Mucosa of descending colon (tissue), 3 donors: Measurements from ENCODE around the gene ADO. TPM values are rescaled to one million over a fixed set of nuclear protein-coding genes. Genes with fewer than 3 reads are reported as not detected.
A peak's percentile ranks its signal among the peaks of the same experiment; 100 is the strongest.

Source experiments
- ATAC-seq: fragments of 200-7000 bp; cut with Tn5 transposase; one replicate; pipeline ENCODE4 v1.9.1; 2020; ENCODE audit warnings: mild to moderate bottlenecking, moderate library complexity
- DNase-seq, 3 donors: peaks; one replicate each; pipeline ENCODE4 v3.0.0-alpha.2; 2020
- H3K36me3 ChIP-seq: fragments of 200-600 bp; one replicate; pipeline ENCODE4 v1.8.0; 2021; ENCODE audit warnings: low read depth, mild to moderate bottlenecking
- H3K4me1 ChIP-seq: fragments of 200-600 bp; one replicate; pipeline ENCODE4 v1.8.0; 2021; ENCODE audit warnings: low read depth, mild to moderate bottlenecking
- H3K4me3 ChIP-seq: fragments of 200-600 bp; one replicate; pipeline ENCODE4 v1.8.0; 2021; ENCODE audit warnings: mild to moderate bottlenecking
- H3K9me3 ChIP-seq: fragments of 200-600 bp; one replicate; pipeline ENCODE4 v1.8.0; 2021; ENCODE audit warnings: mild to moderate bottlenecking
- CTCF ChIP-seq: fragments of 200-600 bp; IDR thresholded peaks from one replicate; pipeline ENCODE4 v1.8.0; 2022; ENCODE audit warnings: antibody characterized with exemption, mild to moderate bottlenecking
- intact Hi-C, 2 donors: fragments of 100-400 bp; cut with DNase I in 1 of 2; cut with micrococcal nuclease in 1 of 2; formaldehyde crosslinking; loops; one replicate each; pipeline versions ENCODE4 v1.11.0 to v1.11.1; 2022; cut with DNase I, micrococcal nuclease
- total RNA-seq, 3 donors: library from RNA; stranded (reverse); fragmentation: NEBNext Ultra II Directional in 2 of 3; extraction: Animal tissue kit (Norgen Biotek cat#: 25700) in 2 of 3; gene quantifications; one replicate each; pipeline versions ENCODE4 v1.2.1 to v1.2.4, GENCODE V29; 2021 to 2023
- donor health status: DM: no; HTN: no; CAD: no; lungs with moderate emphysema.
- donor health status: DM: no; HTN: no; CAD: no.
- donor health status: DM: no; HTN: yes; CAD: no.

ADO gene
- total RNA-seq, 3 donors from 2014 or later = 10.1 to 16.8 (median 10.3) TPM

DNA sequence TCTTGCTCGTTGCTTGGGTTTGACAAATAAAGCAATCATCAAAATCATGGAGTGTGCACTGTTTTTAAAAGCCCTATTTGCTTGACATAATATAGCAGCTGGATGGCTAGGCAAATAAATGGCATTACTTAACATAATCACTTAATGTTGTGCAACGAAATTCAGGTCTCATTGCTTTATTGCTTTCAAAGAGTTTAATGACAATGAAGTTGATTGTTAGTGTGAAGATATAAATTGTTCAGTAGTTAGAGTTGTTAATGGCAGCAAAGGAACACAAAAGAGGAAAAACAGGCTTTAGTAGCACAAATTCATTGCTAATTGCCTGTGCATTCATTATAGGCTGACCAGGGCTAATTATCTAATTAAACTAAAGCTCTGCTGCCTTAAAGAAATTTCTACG is 7.6 kb upstream of the ADO start:
- Histone ChIP-seq H3K9me3 (no peaks in the 10 kb centered on the region), H3K36me3 (no peaks in the 10 kb centered on the region), H3K4me1 (no peaks in the 10 kb centered on the region), H3K4me3 (no peak overlapping the region)
- DNase-seq (no peak), ATAC-seq (no peak)
- intact Hi-C loops = no loop called here
- no peak for TF ChIP-seq CTCF

DNA sequence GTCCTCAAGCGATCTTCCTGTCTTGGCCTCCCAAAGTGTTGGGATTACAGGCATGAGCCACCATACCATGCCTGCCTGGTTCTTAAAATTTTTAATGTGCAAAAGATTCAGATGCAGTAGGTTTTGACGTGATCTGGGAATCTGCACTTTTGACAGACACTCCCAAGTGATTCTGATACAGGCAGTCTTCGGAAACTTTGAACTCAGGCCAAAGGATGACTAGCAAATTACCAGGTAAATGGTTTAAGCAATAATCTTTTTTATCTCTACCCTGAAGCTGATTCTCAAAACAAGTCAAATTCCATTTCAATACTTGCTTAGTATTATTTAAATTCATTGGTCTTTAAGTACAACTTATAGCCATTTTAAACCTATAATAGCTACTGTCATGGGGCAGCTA is 2.6 kb upstream of the ADO start:
- intact Hi-C loops = no loop called here
- no peaks in the 10 kb centered on the region for H3K9me3 ChIP-seq
- DNase-seq = no peak
- H3K4me1 ChIP-seq = peaks cover 17% of the 10 kb centered on the region
- H3K36me3 ChIP-seq = no peaks in the 10 kb centered on the region
- no peak for ATAC-seq
- H3K4me3 ChIP-seq = no peak overlapping the region
- TF ChIP-seq CTCF = no peak

GRCh38 chr10:62803724-62804355 is 680 bp upstream of the ADO start:
- no peaks in the 10 kb centered on the region for H3K9me3 ChIP-seq

DNA sequence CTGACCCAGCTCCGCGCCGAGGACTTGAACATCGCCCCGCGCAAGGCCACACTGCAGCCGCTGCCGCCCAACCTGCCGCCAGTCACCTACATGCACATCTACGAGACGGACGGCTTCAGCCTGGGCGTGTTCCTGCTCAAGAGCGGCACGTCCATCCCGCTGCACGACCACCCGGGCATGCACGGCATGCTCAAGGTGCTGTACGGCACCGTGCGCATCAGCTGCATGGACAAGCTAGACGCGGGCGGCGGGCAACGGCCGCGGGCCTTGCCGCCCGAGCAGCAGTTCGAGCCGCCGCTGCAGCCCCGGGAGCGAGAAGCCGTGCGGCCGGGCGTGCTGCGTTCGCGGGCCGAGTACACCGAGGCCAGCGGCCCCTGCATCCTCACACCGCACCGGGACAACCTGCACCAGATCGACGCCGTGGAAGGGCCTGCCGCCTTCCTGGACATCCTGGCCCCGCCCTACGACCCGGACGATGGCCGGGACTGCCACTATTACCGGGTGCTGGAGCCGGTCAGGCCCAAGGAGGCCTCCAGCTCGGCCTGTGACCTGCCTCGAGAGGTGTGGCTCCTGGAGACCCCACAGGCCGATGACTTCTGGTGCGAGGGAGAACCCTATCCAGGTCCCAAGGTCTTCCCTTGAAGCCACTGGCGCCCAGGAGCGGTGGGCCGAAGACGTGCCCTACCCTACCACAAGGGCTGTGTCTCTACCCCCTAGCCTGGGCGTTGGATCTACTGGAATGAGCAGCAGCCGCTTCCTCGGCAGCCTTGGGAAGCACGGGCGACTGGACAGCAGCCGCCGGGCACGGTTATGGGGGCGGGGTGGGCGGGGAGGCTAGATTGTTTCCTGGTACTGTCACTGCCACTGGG is 945 bp downstream of the ADO start:
- Histone ChIP-seq H3K4me1 (peaks cover 17% of the 10 kb centered on the region), H3K9me3 (no peaks in the 10 kb centered on the region), H3K36me3 (no peaks in the 10 kb centered on the region), H3K4me3 (peak overlapping the region; percentile 92)
- ATAC-seq (peak; percentile 59), DNase-seq (peak; percentile 47 to 77 (median 71))
- intact Hi-C loops = no loop called here
- no peak for TF ChIP-seq CTCF

More at GRCh38 chr10:62803724-62804355, 680 bp upstream of the ADO start:
- no peaks in the 10 kb centered on the region for H3K36me3 ChIP-seq
- DNase-seq = no peak
- H3K4me3 ChIP-seq = peak overlapping the region; percentile 92
- intact Hi-C loops = no loop called here
- peaks cover 17% of the 10 kb centered on the region for H3K4me1 ChIP-seq
- TF ChIP-seq CTCF = no peak
- peak; percentile 1 for ATAC-seq

DNA sequence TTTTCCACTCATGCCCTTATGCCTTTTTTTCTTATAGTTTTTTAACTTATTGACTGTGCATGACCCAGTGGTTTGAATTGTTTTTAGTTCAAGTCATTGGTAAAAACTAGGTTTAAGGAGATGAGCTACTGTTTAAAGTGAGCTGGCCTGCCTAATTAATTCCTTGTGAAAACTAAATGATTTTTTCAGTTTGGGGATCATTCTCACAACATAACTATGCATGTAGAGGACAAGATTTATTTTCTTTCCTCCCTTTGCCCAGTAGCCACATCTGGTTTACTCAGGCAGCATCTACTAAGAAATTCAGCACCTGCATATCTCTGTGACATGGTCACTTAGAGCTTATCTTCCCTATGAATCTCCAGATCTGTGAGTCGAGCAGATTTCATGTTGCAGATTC is 1.7 kb downstream of the ADO start:
- no peaks in the 10 kb centered on the region for H3K36me3 ChIP-seq
- no peak overlapping the region for H3K4me3 ChIP-seq
- ATAC-seq = no peak
- no peak for TF ChIP-seq CTCF
- DNase-seq = no peak
- H3K4me1 ChIP-seq = peaks cover 17% of the 10 kb centered on the region
- no peaks in the 10 kb centered on the region for H3K9me3 ChIP-seq
- intact Hi-C loops = no loop called here
